Stimulated activated CD4-positive, alpha-beta T cell treated with anti-CD3 and anti-CD28 coated beads, Interleukin-2, amount 100 ng/mL, for 24 hours (primary cell): ENCODE measurements around the gene DYRK2.

ENCODE experiments used
- DNase-seq, 2 donors: peaks; one replicate each; pipeline ENCODE4 v3.0.0-alpha.2; 2020

DYRK2 gene

GRCh38 chr12:67709367-67709954 lies 60.9 kb downstream of the DYRK2 start:
- no peak for DNase-seq

GRCh38 chr12:67710582-67710981 lies 62.0 kb downstream of the DYRK2 start:
- no peak for DNase-seq

- no peak for DNase-seq
These were observed 63.5 kb downstream of the DYRK2 start for GRCh38 chr12:67712011-67712410.

GRCh38 chr12:67714648-67715047 lies 66.1 kb downstream of the DYRK2 start:
- no peak for DNase-seq
